Bladder microvascular endothelial cell (primary cell): Measurements from ENCODE around the gene NTHL1. TPM values are rescaled to one million over a fixed set of nuclear protein-coding genes. Genes with fewer than 3 reads are reported as not detected.

ENCODE experiments used
- total RNA-seq: library from RNA; depleted of rRNA; stranded (reverse); fragments of >200 nt; gene quantifications from 2 replicates; pipeline ENCODE4 v1.2.3, GENCODE V29; 2014

NTHL1 gene
- 23.5 and 61.5 TPM in 2 replicates for total RNA-seq

DNA sequence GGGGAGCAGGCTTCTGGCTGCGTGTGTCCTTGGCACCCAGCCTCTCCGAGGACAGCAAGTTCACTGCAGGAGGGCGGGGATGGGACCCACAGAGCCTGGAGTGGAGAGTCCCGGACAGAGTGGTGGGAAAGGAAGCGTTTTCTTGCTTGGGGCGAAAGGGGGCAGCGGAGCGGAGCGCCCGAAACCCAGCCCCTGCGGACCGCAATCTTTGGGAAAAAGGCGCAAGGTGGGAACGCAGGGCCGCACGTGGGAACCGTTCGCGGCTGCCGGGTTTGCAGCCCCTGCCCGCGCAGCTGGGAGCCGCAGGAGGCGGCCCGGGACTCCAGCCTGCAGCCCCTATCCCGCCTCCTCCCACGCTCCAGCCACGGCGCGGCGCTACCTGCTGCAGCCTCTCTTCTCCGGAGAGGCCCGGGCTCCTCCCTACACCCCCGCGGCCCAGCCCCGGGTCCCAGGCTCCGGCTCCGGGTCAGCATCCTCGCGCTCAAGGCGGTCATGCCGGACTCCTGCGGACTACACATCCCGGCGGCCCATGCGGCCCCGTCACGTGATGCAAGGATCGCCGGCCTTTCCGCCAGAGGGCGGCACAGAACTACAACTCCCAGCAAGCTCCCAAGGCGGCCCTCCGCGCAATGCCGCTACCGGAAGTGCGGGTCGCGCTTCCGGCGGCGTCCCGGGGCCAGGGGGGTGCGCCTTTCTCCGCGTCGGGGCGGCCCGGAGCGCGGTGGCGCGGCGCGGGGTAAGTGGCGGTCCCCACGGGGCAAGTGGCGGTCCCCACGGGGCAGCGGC is at the start of gene NTHL1, which contains the start of gene TSC2:
Gene NTHL1 (minus strand): TSS at position 505 of the 786 bp plus-strand sequence. CDS start 11 bp downstream, at position 494.
Gene TSC2 (plus strand): TSS at position 656 of the 786 bp plus-strand sequence. CDS start 631 bp downstream, outside the sequence.

DNA sequence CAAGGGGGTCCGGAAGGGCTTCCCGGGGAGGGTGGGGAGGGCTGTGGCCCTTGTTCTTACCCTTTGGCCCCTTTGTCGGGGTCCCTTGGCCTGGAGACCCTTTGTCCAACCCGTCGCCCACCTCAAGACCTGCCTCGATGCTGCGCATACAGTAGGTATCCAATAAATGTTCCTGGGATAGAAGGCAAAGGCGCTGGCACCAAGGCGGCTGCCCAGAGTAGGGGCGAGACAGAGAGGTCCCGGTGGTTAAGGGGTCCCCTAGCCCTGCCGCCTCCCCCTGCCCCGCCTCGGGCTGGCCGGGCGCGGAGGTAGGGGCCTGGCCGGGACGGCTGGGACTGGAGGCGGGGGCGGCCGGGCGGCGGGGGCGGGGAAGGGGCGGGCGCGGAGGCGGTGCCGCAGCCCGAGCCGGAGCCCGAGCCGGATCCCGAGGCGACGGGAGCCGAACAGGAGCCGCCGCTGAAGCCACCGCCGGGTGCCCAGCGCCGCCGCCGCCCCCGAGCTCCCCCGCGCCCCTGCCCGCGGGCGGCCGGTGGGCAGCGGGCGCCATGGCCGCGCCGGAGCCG is 21.1 kb downstream of the NTHL1 start, which contains the start of gene NHERF2:
Gene NHERF2 (plus strand): TSS at position 442 of the 563 bp plus-strand sequence. CDS start 104 bp downstream, at position 546.

DNA sequence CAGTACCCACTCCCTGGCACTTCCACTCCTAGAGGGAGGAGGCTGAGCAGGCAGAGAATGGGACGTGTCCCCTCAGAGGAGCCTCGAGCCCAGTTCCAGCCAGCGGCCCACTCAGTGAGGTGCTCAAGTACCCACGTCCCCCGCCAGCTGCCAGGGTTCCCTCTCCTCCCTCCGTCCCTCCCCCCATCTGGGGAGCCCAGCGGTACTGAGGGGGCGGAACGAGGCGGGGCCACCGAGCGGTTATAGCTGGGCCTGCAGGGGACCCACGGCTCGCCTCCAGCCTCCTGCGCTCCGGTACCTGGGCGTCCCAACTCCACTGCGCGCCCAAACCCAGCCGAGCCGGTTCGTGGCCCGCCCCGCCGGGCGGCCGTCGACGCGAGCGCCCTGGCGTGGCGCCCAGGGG is 28.1 kb downstream of the NTHL1 start, which contains the start of gene NPW:
Gene NPW (plus strand): TSS at position 268 of the 403 bp plus-strand sequence.

DNA sequence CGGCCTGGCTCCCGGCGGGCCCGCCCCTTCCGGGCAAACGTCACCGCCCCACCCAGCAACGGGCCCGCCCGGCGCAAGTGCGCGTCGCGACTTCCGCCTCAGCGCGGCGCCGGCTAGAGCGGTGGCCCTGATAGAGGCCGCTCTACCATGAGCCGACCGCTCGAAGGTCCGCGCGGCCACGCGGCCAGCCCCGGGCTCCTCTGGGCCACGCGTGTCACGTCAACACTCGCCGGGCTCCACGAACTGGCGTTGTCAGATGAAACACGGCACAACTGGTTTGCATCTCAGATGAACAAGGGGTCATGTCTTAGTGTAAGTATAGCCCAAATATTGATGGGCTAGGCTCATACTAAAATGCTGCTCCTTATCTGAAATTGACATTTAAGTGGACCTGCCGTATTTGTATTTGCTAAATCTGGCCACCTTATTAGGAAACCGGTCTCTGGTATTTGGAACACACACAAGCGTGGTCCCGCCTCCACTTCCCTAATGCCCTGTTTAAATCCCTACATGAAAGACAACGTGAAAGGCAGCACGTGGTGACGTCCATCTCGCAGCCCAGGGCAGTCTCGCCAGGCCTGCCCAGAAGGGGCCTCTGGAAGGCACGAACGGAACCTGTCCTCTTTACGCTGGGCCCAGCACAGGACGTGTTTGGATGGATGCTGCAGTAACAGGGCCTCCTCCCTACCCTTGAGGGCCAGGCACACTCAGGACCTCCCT is 37.7 kb downstream of the NTHL1 start, which contains the start of gene ZNF598:
Gene ZNF598 (minus strand): TSS at position 31 of the 720 bp plus-strand sequence.

Other genes starting within 250 kb of the NTHL1 start
- gene HAGH, start 221.0 kb downstream of the NTHL1 start, total RNA-seq = 70.3 and 94.3 TPM in 2 replicates
- 70.3 and 124 TPM in 2 replicates for gene FAHD1, start 220.6 kb downstream of the NTHL1 start, total RNA-seq
- not detected in 2 replicates for gene MEIOB, start 175.7 kb downstream of the NTHL1 start, total RNA-seq
- not detected in 2 replicates for gene HS3ST6, start 129.4 kb downstream of the NTHL1 start, total RNA-seq
- gene MSRB1, start 104.6 kb downstream of the NTHL1 start, total RNA-seq = 6.5 and 8.7 TPM in 2 replicates
- not detected in 2 replicates for gene RPL3L, start 93.1 kb downstream of the NTHL1 start, total RNA-seq
- gene NDUFB10, start 88.3 kb downstream of the NTHL1 start, total RNA-seq = 133 and 143 TPM in 2 replicates
- gene RPS2, start 83.0 kb downstream of the NTHL1 start, total RNA-seq = 1,957 and 2,987 TPM in 2 replicates
- not detected in 2 replicates for gene RNF151, start 81.0 kb downstream of the NTHL1 start, total RNA-seq
- 33.7 and 61.0 TPM in 2 replicates for gene TBL3, start 75.8 kb downstream of the NTHL1 start, total RNA-seq
- 0.13 and 0.16 TPM in 2 replicates for gene NOXO1, start 66.4 kb downstream of the NTHL1 start, total RNA-seq
- 11.1 and 12.3 TPM in 2 replicates for gene GFER, start 63.6 kb downstream of the NTHL1 start, total RNA-seq
- 0.65 and 2.8 TPM in 2 replicates for gene SYNGR3, start 57.9 kb downstream of the NTHL1 start, total RNA-seq
- gene ZNF598, start 38.0 kb downstream of the NTHL1 start, total RNA-seq = 11.2 and 24.5 TPM in 2 replicates
- 0.16 TPM in 1 of 2 replicates, not detected in the other for gene NPW, start 28.0 kb downstream of the NTHL1 start, total RNA-seq
- gene NHERF2, start 20.9 kb downstream of the NTHL1 start, total RNA-seq = 52.4 and 55.7 TPM in 2 replicates
- gene TSC2, start 151 bp upstream of the NTHL1 start, total RNA-seq = 32.4 and 79.5 TPM in 2 replicates
- gene PKD1, start 88.1 kb upstream of the NTHL1 start, total RNA-seq = 36.4 and 82.1 TPM in 2 replicates
- gene RAB26, start 100.8 kb upstream of the NTHL1 start, total RNA-seq = 0.49 and 0.88 TPM in 2 replicates
- gene TRAF7, start 107.9 kb upstream of the NTHL1 start, total RNA-seq = 59.9 and 113 TPM in 2 replicates
- gene CASKIN1, start 148.8 kb upstream of the NTHL1 start, total RNA-seq = 0.50 TPM in 1 of 2 replicates, not detected in the other
- gene MLST8, start 157.6 kb upstream of the NTHL1 start, total RNA-seq = 10.5 and 12.0 TPM in 2 replicates
- gene BRICD5, start 163.0 kb upstream of the NTHL1 start, total RNA-seq = 2.1 and 5.0 TPM in 2 replicates
- 10.7 and 14.7 TPM in 2 replicates for gene PGP, start 167.0 kb upstream of the NTHL1 start, total RNA-seq
- 28.0 and 35.9 TPM in 2 replicates for gene E4F1, start 175.8 kb upstream of the NTHL1 start, total RNA-seq
- gene DNASE1L2, start 188.6 kb upstream of the NTHL1 start, total RNA-seq = 0.32 and 0.63 TPM in 2 replicates
- 19.2 and 23.5 TPM in 2 replicates for gene ECI1, start 203.8 kb upstream of the NTHL1 start, total RNA-seq
- 42.6 and 62.1 TPM in 2 replicates for gene RNPS1, start 220.3 kb upstream of the NTHL1 start, total RNA-seq